HEK293 (cell line): ENCODE measurements around the gene ZNF786.

ENCODE experiments used
- BCL11A ChIP-seq: fragments of 450-650 bp; formaldehyde crosslinking; IDR thresholded peaks from 2 replicates; pipeline ENCODE4 v1.5.1; 2016; ENCODE audit warnings: low read depth, missing biosample characterization, missing genetic modification characterization
- CTCF ChIP-seq: fragments of 450-650 bp; formaldehyde crosslinking; IDR thresholded peaks from 2 replicates; pipeline ENCODE4 v1.5.1; 2016; ENCODE audit warnings: missing biosample characterization, missing genetic modification characterization
- GLI2 ChIP-seq: fragments of 450-650 bp; formaldehyde crosslinking; IDR thresholded peaks from 2 replicates; pipeline ENCODE4; 2017; ENCODE audit warnings: missing biosample characterization, missing genetic modification characterization, low read depth, borderline replicate concordance
- RBAK ChIP-seq: fragments of 450-650 bp; formaldehyde crosslinking; IDR thresholded peaks from 2 replicates; pipeline ENCODE4 v1.5.1; 2016; ENCODE audit warnings: missing biosample characterization, missing genetic modification characterization
- ZBTB17 ChIP-seq: fragments of 450-650 bp; formaldehyde crosslinking; IDR thresholded peaks from 2 replicates; pipeline ENCODE4 v1.5.1; 2016; ENCODE audit warnings: missing biosample characterization, missing genetic modification characterization
- ZBTB7A ChIP-seq: fragments of 450-650 bp; formaldehyde crosslinking; IDR thresholded peaks from 2 replicates; pipeline ENCODE4 v1.5.1; 2016; ENCODE audit warnings: low read depth, missing biosample characterization, missing genetic modification characterization
- ZNF16 ChIP-seq: fragments of 450-650 bp; formaldehyde crosslinking; IDR thresholded peaks from 2 replicates; pipeline ENCODE4 v1.5.1; 2016; ENCODE audit warnings: low read depth, missing biosample characterization, missing genetic modification characterization
- ZNF175 ChIP-seq: fragments of 450-650 bp; formaldehyde crosslinking; IDR thresholded peaks from 2 replicates; pipeline ENCODE4 v1.5.1; 2016; ENCODE audit warnings: missing biosample characterization, missing genetic modification characterization
- ZNF48 ChIP-seq: fragments of 450-650 bp; formaldehyde crosslinking; IDR thresholded peaks from 2 replicates; pipeline ENCODE4 v1.5.1; 2016; ENCODE audit warnings: missing biosample characterization, missing genetic modification characterization
- ZNF544 ChIP-seq: fragments of 450-650 bp; formaldehyde crosslinking; IDR thresholded peaks from 2 replicates; pipeline ENCODE4 v1.5.0; 2017; ENCODE audit warnings: missing biosample characterization, missing genetic modification characterization
- ZNF654 ChIP-seq: fragments of 450-650 bp; formaldehyde crosslinking; IDR thresholded peaks from 2 replicates; pipeline ENCODE4 v1.5.1; 2016; ENCODE audit warnings: low read depth, missing biosample characterization, missing genetic modification characterization
- ZNF692 ChIP-seq: fragments of 450-650 bp; formaldehyde crosslinking; IDR thresholded peaks from 2 replicates; pipeline ENCODE4 v1.5.1; 2016; ENCODE audit warnings: missing biosample characterization, missing genetic modification characterization
- ZNF707 ChIP-seq: fragments of 450-650 bp; formaldehyde crosslinking; IDR thresholded peaks from 2 replicates; pipeline ENCODE4 v1.5.1; 2016; ENCODE audit warnings: missing biosample characterization, missing genetic modification characterization
- TF ChIP-seq, protein P1 (sequence below): fragments of 450-650 bp; formaldehyde crosslinking; IDR thresholded peaks from 2 replicates; pipeline ENCODE4 v1.5.1; 2017; ENCODE audit warnings: missing biosample characterization, missing genetic modification characterization

DNA sequence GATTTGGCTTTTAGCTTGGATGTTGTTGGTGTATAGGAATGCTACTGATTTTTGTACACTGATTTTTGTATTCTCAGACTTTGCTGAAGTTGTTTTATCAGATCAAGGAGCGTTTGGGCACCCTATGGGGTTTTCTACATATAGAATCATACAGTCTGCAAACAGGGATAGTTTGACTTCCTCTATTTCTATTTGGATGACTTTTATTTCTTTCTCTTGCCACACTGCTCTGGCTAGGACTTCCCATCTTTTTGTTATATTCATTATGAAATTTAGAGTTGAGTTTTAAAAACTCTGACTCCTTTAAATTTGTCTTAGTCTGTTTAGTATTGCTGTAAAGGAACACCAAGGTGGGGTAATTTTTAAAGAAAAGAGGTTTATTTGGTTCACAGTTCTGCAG lies 4.7 kb downstream of the ZNF786 start:
- no peak for TF ChIP-seq GLI2 (tag by site-specific recombination)
- no peak for TF ChIP-seq BCL11A (tag by site-specific recombination)
- TF ChIP-seq ZNF707 (tag by site-specific recombination): no peak
- TF ChIP-seq, protein P1, sequence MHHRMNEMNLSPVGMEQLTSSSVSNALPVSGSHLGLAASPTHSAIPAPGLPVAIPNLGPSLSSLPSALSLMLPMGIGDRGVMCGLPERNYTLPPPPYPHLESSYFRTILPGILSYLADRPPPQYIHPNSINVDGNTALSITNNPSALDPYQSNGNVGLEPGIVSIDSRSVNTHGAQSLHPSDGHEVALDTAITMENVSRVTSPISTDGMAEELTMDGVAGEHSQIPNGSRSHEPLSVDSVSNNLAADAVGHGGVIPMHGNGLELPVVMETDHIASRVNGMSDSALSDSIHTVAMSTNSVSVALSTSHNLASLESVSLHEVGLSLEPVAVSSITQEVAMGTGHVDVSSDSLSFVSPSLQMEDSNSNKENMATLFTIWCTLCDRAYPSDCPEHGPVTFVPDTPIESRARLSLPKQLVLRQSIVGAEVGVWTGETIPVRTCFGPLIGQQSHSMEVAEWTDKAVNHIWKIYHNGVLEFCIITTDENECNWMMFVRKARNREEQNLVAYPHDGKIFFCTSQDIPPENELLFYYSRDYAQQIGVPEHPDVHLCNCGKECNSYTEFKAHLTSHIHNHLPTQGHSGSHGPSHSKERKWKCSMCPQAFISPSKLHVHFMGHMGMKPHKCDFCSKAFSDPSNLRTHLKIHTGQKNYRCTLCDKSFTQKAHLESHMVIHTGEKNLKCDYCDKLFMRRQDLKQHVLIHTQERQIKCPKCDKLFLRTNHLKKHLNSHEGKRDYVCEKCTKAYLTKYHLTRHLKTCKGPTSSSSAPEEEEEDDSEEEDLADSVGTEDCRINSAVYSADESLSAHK (tag by site-specific recombination): no peak
- TF ChIP-seq RBAK (tag by site-specific recombination): no peak
- TF ChIP-seq ZNF16 (tag by site-specific recombination): no peak
- TF ChIP-seq ZNF544 (tag by site-specific recombination): no peak
- TF ChIP-seq ZNF48 (tag by site-specific recombination): no peak
- no peak for TF ChIP-seq ZNF692
- TF ChIP-seq CTCF (tag by site-specific recombination): no peak
- TF ChIP-seq ZNF175 (tag by site-specific recombination): no peak
- TF ChIP-seq ZNF654 (tag by site-specific recombination): no peak
- TF ChIP-seq ZBTB7A: no peak
- TF ChIP-seq ZBTB17: no peak
